GM19023 (cell line): ENCODE data around the gene IVL.

Experiments
- ATAC-seq: cut with Tn5 transposase; IDR thresholded peaks from one replicate; pipeline ENCODE4 v1.9.1; 2021; ENCODE audit warnings: mild to moderate bottlenecking, moderate library complexity; ENCODE audit not compliant: unreplicated experiment

IVL gene

DNA sequence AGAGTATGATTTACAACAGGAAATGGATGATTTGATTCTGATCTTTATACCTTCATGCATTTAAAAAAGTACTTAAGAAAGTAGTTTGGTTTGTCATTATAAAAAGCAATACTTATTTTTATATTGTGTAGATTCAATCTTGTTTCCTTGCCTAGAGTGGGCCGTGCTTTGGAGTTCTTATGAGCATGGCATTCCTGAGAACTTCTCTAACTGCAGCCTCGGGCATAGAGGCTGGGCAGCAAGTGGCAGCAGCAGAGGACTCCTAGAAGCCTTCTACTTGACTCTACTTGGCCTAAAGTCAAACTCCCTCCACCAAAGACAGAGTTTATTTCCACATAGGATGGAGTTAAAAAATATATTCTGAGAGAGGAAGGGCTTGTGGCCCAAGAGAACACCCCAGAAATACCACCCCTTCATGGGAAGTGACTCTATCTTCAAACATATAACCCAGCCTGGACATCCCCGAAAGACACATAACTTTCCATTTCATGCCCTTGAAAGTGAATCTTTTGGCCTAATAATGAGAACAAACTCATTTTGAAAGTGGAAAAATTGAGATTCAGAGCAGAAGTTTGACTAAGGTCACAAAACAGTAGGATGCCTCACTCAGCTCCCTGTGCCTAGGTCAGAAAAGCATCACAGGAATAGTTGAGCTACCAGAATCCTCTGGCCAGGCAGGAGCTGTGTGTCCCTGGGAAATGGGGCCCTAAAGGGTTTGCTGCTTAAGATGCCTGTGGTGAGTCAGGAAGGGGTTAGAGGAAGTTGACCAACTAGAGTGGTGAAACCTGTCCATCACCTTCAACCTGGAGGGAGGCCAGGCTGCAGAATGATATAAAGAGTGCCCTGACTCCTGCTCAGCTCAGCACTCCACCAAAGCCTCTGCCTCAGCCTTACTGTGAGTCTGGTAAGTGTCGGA lies at the start of gene IVL:
Gene IVL (plus strand): TSS at position 861 of the 916 bp plus-strand sequence. CDS start 1,252 bp downstream, outside the sequence.
- ATAC-seq, result no peak

GRCh38 chr1:152859696-152860095 lies 48.6 kb upstream of the IVL start, which contains the start of gene LCE7A:
Gene LCE7A, plus strand, starts transcription at chr1:152859996. Its CDS starts 702 bp downstream, at chr1:152860698.
- no peak for ATAC-seq

GRCh38 chr1:152860129-152860528 lies 48.2 kb upstream of the IVL start:
- ATAC-seq, result no peak

- no peak for ATAC-seq
Observed at GRCh38 chr1:152861374-152861773, 47.0 kb upstream of the IVL start.

- ATAC-seq, result no peak
Observed at GRCh38 chr1:152864443-152864842, 43.9 kb upstream of the IVL start.

GRCh38 chr1:152866321-152866720 lies 42.0 kb upstream of the IVL start:
- no peak for ATAC-seq

DNA sequence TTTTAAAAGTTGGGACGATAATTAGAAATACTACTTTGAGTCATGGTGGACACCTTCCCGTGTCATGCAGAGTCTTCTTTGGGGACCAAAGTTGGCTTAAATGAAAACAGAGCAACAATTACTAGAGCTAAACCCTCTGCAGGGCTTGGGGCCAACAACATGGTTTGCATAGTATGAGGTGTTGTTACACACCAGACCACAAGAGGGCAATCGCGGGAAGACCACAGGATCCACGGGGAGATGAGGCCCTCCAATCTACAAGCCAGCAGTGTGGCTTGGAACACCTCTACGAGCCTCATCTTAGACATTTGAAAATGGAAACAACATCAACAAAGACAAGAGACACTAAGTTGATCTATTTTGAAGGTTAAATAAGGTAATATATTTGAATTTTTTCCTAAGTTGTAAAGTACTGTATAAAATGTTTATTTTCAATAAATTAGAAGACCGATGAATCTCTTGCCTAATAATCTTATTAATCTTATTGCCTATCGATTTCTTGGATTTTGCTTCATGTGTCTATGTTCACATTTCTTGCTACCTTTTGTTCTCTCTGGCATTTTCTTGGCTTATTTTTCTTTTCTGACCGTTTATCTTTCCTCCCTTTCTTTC lies 38.4 kb upstream of the IVL start:
- ATAC-seq, result no peak

- ATAC-seq, result no peak
Observed at GRCh38 chr1:152870831-152871730, 37.3 kb upstream of the IVL start.

- no peak for ATAC-seq
Observed at GRCh38 chr1:152871731-152872126, 36.6 kb upstream of the IVL start.

GRCh38 chr1:152873495-152873894 lies 34.9 kb upstream of the IVL start:
- ATAC-seq, result no peak

GRCh38 chr1:152876827-152877226 lies 31.5 kb upstream of the IVL start:
- ATAC-seq, result no peak

DNA sequence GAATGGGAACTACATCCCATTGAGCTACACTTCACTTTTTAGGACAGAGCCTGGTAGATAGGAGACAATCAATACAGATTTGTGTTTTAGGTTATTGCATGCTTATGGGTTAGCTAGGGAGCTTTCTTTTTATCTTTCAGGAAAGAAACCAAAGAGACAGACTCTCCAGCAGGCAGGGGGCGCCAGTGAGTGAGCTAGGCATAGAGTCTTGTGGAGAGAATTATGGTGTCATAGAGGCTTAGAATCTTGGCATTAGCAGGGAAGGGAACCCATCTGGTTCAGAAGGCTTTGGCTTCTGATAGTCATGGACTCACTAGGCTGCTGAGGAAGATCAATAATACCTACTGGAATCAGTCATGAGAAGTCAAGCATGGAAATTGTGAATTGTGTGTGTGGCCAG lies 30.3 kb upstream of the IVL start, which contains the start of gene SMCP:
Gene SMCP (plus strand): TSS at position 281 of the 400 bp plus-strand sequence. CDS start 6,101 bp downstream, outside the sequence.
- ATAC-seq, result no peak

DNA sequence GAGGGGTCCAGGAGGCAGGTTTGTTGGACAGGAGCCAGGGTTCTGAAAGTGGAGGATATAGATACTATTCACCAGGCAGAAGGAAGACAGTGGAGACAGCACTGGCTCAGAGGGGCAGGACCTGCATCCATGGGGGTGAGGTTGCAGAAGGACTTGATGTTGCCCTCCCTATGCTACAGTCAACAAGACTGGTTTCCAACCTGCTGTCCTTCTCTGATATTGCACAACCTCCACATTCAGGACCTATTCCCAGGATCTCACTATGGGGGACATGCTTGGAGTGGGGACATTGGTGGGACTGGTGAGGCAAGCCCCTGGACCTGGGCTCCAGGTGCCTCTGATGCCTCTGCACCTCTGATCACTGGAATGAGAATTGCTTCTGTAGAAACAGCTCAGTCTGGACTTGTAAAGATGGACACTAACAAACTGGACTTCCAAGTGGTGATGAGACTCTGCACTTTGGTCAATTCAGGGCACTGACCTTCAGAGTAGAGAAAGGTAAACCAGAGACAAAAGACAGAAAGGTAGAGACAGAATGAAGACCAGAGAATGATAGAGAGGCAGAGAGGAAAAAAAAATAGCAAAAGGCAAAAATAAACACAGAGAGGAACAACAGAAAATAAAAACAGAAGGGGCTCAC lies 28.7 kb upstream of the IVL start:
- no peak for ATAC-seq

DNA sequence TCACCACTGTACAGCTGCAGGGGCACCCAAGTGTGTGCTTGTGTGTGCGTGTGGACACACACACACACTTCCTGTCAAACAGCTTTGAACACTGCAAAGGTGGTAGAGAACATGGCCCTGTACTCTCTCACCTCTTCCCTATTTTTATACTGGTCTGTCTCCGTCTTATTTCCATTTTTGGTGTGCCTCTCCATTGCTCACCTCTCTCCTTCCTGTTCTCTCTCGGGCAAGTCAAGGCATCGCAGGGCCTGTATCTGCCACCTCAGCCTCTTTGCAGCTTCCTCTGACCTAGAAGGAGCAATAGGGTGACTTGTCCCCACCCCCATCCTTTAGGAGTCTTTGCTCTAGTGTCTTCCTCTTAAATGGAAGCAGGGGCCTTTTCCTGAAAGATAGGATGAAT lies 28.0 kb upstream of the IVL start:
- ATAC-seq, result no peak

GRCh38 chr1:152880907-152881306 lies 27.4 kb upstream of the IVL start:
- peak; percentile 45 for ATAC-seq

DNA sequence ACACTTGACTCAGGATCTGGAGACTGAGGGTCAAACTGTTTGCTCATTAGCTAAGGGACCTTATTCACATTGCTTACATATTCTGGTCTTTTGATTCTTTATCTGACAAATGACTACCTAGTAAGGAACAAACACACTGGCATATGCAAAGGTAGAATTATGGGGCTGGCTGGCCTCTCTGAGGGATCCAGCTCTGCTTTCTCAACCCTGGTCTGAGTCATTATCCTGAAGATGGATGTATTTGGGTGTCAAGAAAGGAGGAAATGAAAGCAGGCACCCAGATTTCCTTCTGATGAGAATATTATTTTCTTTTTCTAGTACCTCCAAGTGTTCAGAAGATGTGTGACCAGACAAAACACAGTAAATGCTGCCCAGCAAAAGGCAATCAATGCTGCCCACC lies 24.3 kb upstream of the IVL start:
- ATAC-seq, result no peak

- ATAC-seq, result no peak
Observed at GRCh38 chr1:152884506-152884905, 23.8 kb upstream of the IVL start.

- no peak for ATAC-seq
Observed at GRCh38 chr1:152884966-152885624, 23.3 kb upstream of the IVL start.

GRCh38 chr1:152886085-152886484 lies 22.3 kb upstream of the IVL start:
- no peak for ATAC-seq
